Measurements from ENCODE around the gene FBXW12.

Gene FBXW12

DNA sequence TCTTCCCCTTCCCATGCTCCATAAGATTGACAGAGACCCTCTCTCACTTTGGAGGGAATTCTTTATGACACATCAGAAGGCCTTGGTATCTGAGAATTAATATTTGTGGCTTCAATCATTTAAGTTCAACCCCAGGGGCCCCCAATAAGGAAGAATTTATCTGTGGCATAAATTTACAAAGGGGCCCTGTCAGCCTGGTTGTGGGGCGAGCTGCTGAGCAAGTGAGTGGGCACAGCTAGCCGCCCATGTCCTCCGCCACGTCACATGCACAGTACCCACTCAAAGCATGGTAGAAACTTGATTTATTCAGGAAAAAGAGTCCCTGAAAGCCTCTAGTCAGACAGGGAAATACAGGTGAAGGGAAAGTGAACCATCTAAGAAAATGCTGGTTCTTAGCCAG, 44.5 kb downstream of the FBXW12 start:
- H3K27ac Mint-ChIP-seq: no peak overlapping the region
- no peaks in the 10 kb centered on the region for H3K27me3 Mint-ChIP-seq
- H3K4me1 Mint-ChIP-seq (ENCODE audit: low read depth): no peaks in the 10 kb centered on the region
- no peaks in the 10 kb centered on the region for H3K9me3 Mint-ChIP-seq
- no peaks in the 10 kb centered on the region for H3K36me3 Mint-ChIP-seq (ENCODE audit: low read depth)
- no peak overlapping the region for H3K4me3 Mint-ChIP-seq
- intact Hi-C loops (cut with micrococcal nuclease): no loop called here

DNA sequence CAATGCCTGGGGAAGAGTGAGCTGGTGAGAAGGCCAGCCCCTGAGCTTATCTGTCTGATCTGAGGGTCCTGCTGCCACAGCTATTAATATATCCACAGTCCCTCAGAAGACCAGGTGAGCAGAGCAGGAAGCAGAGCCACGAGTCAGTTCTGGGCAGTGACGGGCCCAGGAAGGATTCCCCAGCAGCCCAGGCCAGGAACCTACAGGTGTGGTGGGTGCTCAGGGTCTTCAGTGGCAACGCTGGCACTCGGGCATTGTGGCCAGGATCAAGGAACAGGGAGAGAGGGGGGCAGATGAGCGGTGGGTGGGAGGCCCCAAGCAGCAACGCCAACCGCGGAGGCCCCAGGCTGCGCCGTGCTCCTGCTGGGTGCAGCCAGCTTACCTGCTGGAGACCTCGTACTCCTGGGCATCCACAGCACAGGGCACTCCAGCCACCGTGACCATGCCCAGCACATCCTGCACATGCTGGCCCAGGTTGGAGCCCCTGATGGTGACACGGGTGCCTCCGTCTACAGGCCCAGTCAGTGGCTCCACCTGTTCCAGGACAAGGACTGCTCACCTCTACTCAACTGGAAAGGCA, 45.6 kb downstream of the FBXW12 start:
- intact Hi-C loops (cut with micrococcal nuclease): no loop called here
- no peak overlapping the region for H3K4me3 Mint-ChIP-seq
- H3K9me3 Mint-ChIP-seq: no peaks in the 10 kb centered on the region
- H3K27ac Mint-ChIP-seq: no peak overlapping the region
- no peaks in the 10 kb centered on the region for H3K27me3 Mint-ChIP-seq
- H3K4me1 Mint-ChIP-seq (ENCODE audit: low read depth): no peaks in the 10 kb centered on the region
- H3K36me3 Mint-ChIP-seq (ENCODE audit: low read depth): no peaks in the 10 kb centered on the region

DNA sequence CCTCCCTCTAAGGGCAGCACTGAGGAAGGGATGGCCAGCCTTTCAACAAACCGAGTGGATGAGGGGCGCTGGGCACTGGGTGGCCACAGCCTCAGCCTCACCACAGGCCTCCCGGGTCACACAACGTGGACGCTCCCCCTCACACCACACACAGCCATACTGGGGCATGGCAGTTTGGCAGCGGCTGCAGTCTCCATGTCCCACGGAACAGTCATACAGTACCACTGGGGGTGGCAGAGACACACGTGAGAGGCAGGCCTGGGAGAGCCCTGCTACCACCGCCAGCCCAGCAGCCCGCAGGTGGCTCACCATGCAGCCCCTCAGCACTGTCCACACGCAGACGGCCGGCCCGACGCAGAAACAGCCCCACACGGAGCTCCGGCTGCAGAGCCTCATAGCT, 46.1 kb downstream of the FBXW12 start:
- no peaks in the 10 kb centered on the region for H3K9me3 Mint-ChIP-seq
- H3K4me1 Mint-ChIP-seq (ENCODE audit: low read depth): no peaks in the 10 kb centered on the region
- no peak overlapping the region for H3K27ac Mint-ChIP-seq
- H3K27me3 Mint-ChIP-seq: no peaks in the 10 kb centered on the region
- no peak overlapping the region for H3K4me3 Mint-ChIP-seq
- no peaks in the 10 kb centered on the region for H3K36me3 Mint-ChIP-seq (ENCODE audit: low read depth)
- intact Hi-C loops (cut with micrococcal nuclease): no loop called here

DNA sequence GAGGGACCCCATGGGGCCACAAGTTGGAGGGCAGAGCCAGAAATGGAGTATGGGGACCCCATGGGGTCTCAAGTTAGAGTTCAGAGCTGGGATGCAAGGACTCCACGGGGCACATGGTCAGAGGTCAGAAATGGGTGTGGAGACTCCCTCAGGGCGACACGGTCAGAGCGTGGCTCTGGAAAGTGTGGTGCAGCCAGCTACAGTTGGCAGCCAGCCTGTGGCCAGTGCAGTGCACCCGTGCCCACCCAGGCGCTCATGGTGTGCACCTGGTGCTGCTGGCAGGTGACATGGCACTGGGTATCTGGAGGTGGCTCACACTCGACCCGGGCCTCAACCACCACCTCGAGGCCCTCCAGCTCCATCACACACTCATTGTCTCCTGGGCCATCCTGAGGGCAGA, 46.6 kb downstream of the FBXW12 start:
- no peaks in the 10 kb centered on the region for H3K36me3 Mint-ChIP-seq (ENCODE audit: low read depth)
- H3K27me3 Mint-ChIP-seq: no peaks in the 10 kb centered on the region
- H3K4me3 Mint-ChIP-seq: no peak overlapping the region
- H3K4me1 Mint-ChIP-seq (ENCODE audit: low read depth): no peaks in the 10 kb centered on the region
- H3K9me3 Mint-ChIP-seq: no peaks in the 10 kb centered on the region
- intact Hi-C loops (cut with micrococcal nuclease): no loop called here
- H3K27ac Mint-ChIP-seq: no peak overlapping the region

DNA sequence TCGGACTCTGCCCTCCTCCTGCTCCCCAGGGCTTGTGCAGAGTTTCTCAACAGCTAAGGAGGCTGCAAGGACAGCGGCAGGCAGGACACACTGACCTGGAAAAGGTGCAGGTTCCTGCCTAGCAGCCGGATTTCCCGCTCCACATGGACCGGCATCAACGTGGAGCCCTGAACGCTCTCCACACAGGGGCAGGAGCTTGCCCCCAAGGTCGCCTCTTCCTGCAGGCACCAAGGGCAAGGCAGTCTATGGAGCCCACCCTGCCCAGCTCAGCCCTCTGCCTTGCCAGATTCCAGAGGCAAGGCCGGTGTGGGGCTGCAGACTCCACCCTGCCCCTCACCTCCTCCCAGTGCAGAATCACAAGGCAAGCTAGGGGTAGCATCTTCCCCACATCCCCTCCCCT, 47.1 kb downstream of the FBXW12 start:
- no peak overlapping the region for H3K27ac Mint-ChIP-seq
- no peaks in the 10 kb centered on the region for H3K4me1 Mint-ChIP-seq (ENCODE audit: low read depth)
- intact Hi-C loops (cut with micrococcal nuclease): no loop called here
- no peaks in the 10 kb centered on the region for H3K36me3 Mint-ChIP-seq (ENCODE audit: low read depth)
- no peaks in the 10 kb centered on the region for H3K27me3 Mint-ChIP-seq
- H3K4me3 Mint-ChIP-seq: no peak overlapping the region
- H3K9me3 Mint-ChIP-seq: no peaks in the 10 kb centered on the region

DNA sequence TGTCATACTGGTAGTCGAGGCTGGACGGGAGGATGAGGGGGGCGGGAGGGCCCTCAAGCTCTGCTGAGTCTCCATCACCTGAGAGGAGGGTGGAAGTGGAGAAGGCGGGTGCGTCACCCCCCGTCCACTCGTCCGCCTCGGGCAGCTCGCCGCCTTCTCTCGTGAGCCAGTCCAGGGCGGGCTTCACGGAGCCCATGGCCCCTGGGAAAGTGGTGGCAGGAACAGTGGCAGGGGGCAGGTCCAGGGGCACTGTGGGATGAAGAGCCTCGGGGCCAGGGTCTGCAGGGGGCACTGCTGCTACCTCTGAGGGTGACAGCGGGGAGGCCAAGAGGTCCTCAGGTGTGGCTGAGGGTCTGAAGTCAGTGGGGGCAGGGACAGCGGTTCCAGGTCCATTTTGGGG, 47.6 kb downstream of the FBXW12 start:
- no peaks in the 10 kb centered on the region for H3K36me3 Mint-ChIP-seq (ENCODE audit: low read depth)
- no peaks in the 10 kb centered on the region for H3K9me3 Mint-ChIP-seq
- H3K27ac Mint-ChIP-seq: no peak overlapping the region
- no peaks in the 10 kb centered on the region for H3K4me1 Mint-ChIP-seq (ENCODE audit: low read depth)
- peaks cover 2% of the 10 kb centered on the region for H3K27me3 Mint-ChIP-seq
- intact Hi-C loops (cut with micrococcal nuclease): no loop called here
- no peak overlapping the region for H3K4me3 Mint-ChIP-seq

DNA sequence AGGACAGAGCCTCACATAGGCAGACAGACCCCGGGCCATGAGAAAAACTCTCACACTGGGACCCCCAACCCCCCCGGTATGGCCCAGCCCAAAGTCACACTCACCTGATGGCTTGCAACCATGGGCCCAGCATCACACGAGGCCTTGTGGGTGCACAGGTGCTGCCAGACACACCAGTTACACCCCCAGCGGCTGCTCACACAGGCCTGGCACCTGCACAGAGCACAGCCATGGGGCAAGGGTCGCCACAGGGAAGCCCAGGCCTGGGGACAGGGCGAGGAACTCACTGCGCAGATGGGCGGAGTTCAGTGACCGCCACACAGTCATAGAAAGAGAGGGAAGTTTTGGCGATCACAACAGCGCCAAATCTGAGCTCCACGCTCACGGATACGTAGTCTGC, 48.5 kb downstream of the FBXW12 start:
- no peaks in the 10 kb centered on the region for H3K36me3 Mint-ChIP-seq (ENCODE audit: low read depth)

DNA sequence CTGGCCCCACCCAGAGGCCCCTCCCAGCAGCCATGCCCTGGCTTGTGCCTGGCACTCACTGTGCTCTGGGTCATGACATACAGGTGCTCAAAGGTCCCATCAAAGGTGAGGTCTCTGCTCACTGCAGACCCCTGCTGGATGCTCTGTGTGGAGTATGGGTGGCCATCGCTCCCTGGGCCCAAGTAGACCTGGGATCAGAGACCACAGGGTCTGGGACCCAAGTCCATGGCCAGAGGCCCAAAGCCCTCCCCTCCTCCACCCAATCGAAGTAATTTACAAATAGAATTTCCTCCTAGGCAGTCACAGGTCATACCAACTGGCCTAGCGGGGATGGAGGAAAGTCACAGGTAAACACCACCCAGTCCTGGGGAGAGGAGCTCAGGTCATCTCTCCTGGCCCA, 50.3 kb downstream of the FBXW12 start:
- H3K4me3 Mint-ChIP-seq: no peak overlapping the region
- H3K9me3 Mint-ChIP-seq: no peaks in the 10 kb centered on the region
- intact Hi-C loops (cut with micrococcal nuclease): no loop called here
- H3K4me1 Mint-ChIP-seq (ENCODE audit: low read depth): no peaks in the 10 kb centered on the region
- no peak overlapping the region for H3K27ac Mint-ChIP-seq
- no peaks in the 10 kb centered on the region for H3K36me3 Mint-ChIP-seq (ENCODE audit: low read depth)
- peaks cover 7% of the 10 kb centered on the region for H3K27me3 Mint-ChIP-seq

More for the DNA sequence above, 48.5 kb downstream of the FBXW12 start:
- H3K27me3 Mint-ChIP-seq: peaks cover 2% of the 10 kb centered on the region
- no peak overlapping the region for H3K27ac Mint-ChIP-seq
- intact Hi-C loops (cut with micrococcal nuclease): no loop called here
- H3K4me1 Mint-ChIP-seq (ENCODE audit: low read depth): no peaks in the 10 kb centered on the region
- H3K4me3 Mint-ChIP-seq: no peak overlapping the region
- no peaks in the 10 kb centered on the region for H3K9me3 Mint-ChIP-seq

DNA sequence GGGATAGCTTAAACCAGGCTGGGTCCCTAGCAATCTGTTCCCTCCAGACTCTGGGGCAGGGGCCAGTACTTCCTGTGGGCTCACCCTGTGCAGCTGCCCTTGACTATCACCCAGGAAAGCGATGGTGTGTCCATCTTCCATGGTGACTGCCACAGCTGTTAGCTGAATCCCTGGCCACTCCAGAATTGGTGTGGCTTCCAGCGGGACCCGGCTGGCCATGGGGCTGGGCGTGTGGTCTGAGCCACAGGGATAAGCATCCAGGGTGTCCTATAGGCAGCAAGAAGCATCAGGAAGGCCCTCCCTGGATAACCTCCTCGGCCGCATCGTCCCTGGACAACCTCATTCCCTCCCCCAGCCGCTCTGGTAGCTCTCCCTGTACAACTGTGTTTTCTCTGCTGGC, 50.7 kb downstream of the FBXW12 start:
- no peaks in the 10 kb centered on the region for H3K4me1 Mint-ChIP-seq (ENCODE audit: low read depth)
- no peak overlapping the region for H3K27ac Mint-ChIP-seq
- no peaks in the 10 kb centered on the region for H3K36me3 Mint-ChIP-seq (ENCODE audit: low read depth)
- H3K9me3 Mint-ChIP-seq: no peaks in the 10 kb centered on the region
- intact Hi-C loops (cut with micrococcal nuclease): no loop called here
- H3K27me3 Mint-ChIP-seq: peaks cover 11% of the 10 kb centered on the region
- no peak overlapping the region for H3K4me3 Mint-ChIP-seq

DNA sequence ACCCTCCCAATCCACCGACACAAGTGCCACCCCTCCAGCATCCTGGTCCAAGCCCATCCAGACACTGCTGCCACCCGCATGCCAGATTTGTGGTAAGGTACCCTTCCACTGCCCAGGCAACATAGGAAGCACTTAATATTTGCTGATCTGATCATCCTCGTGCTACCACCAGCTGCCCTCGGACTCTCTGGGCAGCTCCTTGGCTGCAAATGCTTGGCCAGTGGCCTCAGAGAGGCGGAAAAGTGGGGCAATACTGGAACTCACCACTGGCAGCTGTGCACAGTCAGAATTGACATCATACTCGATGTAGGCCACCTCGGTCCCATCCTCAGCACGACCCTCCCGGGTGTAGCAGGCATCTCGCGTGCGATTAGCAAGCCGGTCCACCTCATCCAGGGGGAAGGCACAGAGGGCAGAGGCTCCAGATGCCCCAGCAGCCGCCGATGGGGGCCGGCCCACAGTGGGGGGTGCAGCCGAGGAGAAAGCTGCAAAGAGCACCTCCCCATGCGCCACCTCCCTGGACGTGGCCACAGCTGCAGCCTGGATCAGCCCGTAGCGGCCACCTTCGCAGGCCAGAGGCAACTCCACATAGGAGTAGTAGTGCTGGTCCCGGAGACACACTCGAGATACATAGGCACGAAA, 51.3 kb downstream of the FBXW12 start:
- no peaks in the 10 kb centered on the region for H3K4me1 Mint-ChIP-seq (ENCODE audit: low read depth)
- intact Hi-C loops (cut with micrococcal nuclease): no loop called here
- no peak overlapping the region for H3K4me3 Mint-ChIP-seq
- H3K27ac Mint-ChIP-seq: no peak overlapping the region
- no peaks in the 10 kb centered on the region for H3K9me3 Mint-ChIP-seq
- peaks cover 18% of the 10 kb centered on the region for H3K27me3 Mint-ChIP-seq
- no peaks in the 10 kb centered on the region for H3K36me3 Mint-ChIP-seq (ENCODE audit: low read depth)

DNA sequence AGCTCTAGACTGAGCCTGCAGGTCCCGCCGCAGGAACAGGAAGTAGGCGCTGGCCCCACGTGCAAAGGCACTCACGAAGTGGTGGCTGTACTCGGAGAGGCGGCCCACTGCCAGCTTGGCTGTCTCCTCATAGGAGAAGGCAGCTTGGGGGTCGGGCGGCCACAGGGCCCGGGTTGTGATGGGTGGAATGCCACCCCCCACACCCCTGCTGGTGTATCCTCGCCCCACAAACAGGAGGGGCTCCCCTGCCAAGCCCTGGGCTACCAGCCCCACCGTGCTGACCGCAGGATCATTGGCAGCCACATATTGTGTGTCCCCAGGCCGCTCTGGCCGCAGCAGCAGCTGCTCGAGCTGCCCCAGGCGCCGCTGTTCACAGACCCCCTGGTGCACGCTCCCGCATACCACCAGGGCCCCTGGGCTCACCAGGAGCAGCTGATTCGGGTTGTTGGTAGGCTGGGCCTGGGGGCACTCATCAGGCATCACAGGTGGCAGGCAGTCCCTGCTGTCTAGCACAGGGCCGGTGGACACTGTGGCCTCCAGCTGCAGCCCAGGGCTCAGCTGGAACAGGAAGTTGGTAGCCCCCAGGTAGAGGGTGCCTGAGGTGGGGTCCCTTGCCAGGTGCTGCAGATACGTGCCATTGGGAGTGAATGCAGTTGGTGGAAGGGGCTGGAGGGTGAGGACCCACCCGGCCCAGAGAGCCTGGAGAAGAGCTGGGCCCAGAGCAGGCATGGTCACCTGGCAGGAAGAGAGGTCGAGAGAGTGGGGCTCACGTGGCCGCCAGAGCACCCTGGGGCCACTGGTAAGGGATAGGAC, 52.1 kb downstream of the FBXW12 start:
- Mint-ChIP-seq H3K4me3 (no peak overlapping the region), H3K36me3 (ENCODE audit: low read depth) (no peaks in the 10 kb centered on the region), H3K27ac (peak overlapping the region; percentile 9), H3K27me3 (peaks cover 19% of the 10 kb centered on the region), H3K9me3 (no peaks in the 10 kb centered on the region), H3K4me1 (ENCODE audit: low read depth) (no peaks in the 10 kb centered on the region)
- intact Hi-C loops (cut with micrococcal nuclease): no loop called here

DNA sequence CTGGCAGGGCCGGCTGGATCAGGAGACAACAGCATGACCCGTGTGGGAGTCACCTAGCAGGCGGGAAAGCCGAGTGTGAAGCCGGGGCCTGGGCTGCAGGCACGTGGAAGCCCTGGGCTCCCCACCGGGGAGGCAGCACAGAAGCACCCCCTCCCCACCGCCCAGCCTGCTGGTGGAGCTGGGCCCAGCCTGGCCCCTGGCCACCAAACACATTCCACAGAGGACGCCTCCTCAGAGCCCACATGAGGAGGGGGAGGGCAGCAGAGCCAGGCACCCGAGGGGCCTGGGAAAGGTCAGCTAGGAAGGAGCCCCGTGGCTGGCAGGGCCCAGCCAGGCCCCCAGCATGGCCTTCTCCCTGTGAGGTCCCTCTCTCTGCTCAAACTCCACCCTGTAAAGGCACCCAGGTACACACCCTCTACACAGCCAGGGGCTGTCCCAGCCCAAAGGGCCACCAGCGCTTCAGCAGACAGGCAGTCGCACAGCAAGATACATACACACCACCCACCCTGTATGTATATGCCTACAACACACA, 53.3 kb downstream of the FBXW12 start:
- Mint-ChIP-seq H3K9me3 (no peaks in the 10 kb centered on the region), H3K4me1 (ENCODE audit: low read depth) (peaks cover 5% of the 10 kb centered on the region), H3K27ac (no peak overlapping the region), H3K27me3 (peaks cover 27% of the 10 kb centered on the region), H3K4me3 (no peak overlapping the region), H3K36me3 (ENCODE audit: low read depth) (no peaks in the 10 kb centered on the region)
- intact Hi-C loops (cut with micrococcal nuclease): no loop called here

DNA sequence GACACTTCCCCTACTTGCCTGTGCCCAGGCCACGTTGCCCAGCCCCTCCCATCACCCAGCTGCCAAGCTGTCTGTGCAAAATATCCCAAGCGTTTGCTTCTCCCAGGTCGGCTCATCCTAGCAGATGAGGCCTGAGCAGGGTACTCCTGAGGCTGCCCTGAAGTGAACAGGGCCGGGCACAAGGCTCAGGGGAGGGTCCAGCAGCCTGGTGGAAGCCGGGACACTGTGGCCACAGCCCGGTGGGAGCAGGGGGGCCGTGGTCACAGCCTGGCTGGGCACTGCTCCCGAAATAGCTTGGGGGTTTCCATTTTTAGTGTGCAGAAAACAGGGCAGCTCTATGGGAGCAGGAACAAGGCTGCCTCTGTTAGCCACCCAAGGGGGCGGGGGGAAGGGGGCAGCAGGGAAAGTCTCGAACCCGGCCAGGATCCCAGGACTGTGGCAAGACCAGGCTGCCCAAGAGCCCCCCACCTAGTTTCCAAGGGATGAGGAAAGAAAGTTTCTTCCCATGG, 54.4 kb downstream of the FBXW12 start:
- H3K36me3 Mint-ChIP-seq (ENCODE audit: low read depth): peaks cover 2% of the 10 kb centered on the region
- no peaks in the 10 kb centered on the region for H3K9me3 Mint-ChIP-seq
- H3K27me3 Mint-ChIP-seq: peaks cover 34% of the 10 kb centered on the region
- no peak overlapping the region for H3K4me3 Mint-ChIP-seq
- peaks cover 7% of the 10 kb centered on the region for H3K4me1 Mint-ChIP-seq (ENCODE audit: low read depth)
- no peak overlapping the region for H3K27ac Mint-ChIP-seq
- intact Hi-C loops (cut with micrococcal nuclease): no loop called here

DNA sequence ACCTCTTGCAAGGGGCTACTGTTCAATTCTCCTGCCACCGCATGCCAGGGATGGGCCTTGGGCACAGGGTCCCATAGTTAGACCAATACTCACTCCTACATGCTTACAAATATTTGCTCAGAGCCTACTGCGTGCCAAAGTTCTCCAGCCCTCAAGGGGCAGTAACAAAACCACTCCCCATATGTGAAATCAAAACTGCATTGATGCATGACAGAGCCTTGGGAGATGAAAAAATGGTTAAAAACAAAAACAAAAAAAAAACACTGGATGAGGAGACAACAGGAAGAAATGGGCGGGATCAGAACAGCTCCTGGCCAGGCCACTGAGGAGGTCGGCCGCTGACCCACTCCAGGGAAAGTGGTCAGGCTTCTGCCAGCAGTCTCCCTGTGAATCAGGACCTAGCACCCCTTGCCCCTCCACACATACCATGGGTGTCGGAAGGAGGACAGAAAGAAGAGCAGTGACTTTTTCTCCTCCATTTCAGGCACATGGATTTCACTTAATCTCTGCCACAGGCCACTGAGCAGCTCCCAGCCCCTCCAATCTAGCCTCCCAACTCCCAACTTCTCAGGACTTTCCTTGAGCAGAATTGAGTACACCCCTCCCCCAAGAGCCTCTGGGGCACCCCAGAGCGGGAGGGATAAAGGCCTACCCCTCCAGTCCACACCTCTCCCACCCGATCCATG, 55.1 kb downstream of the FBXW12 start:
- peaks cover 34% of the 10 kb centered on the region for H3K27me3 Mint-ChIP-seq
- H3K9me3 Mint-ChIP-seq: no peaks in the 10 kb centered on the region
- peaks cover 8% of the 10 kb centered on the region for H3K36me3 Mint-ChIP-seq (ENCODE audit: low read depth)
- H3K4me1 Mint-ChIP-seq (ENCODE audit: low read depth): peaks cover 13% of the 10 kb centered on the region
- no peak overlapping the region for H3K27ac Mint-ChIP-seq
- intact Hi-C loops (cut with micrococcal nuclease): no loop called here
- H3K4me3 Mint-ChIP-seq: no peak overlapping the region
